ENCODE data around the gene SEMA3B.

The SEMA3B gene

DNA sequence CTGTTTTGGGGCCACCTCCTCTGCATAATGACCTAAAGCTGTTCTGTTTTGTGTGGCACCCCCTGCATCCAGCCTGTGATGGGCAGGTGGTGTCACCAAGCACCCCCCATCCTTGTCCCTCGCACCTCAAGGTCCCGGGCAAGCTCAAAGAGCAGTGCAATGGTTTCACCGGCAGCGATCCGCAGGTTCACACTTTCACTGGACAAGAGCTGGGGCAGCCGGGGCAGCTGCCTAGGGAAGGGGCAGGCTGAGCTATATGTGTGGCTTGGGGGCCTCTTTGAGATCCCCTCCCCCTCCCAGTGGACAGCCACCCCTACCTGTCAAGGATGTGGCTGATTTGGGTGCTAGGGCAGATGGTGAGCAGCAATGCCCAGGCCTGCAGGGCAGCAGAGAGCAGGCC is 20.2 kb downstream of the SEMA3B start:
- TF ChIP-seq ZNF565 (CRISPR knock-in tag; conservative IDR thresholded peaks at IDR 0.05; ENCODE audit: low read depth) (no peak), ZNF70 (CRISPR knock-in tag; IDR thresholded peaks at IDR 0.05) (no peak), GLIS3 (CRISPR knock-in tag; IDR thresholded peaks at IDR 0.05) (no peak), BACH2 (CRISPR knock-in tag; IDR thresholded peaks at IDR 0.05; ENCODE audit: borderline replicate concordance) (no peak), ZC3H10 (CRISPR knock-in tag; IDR thresholded peaks at IDR 0.05) (no peak)
- ATAC-seq, result no peak

DNA sequence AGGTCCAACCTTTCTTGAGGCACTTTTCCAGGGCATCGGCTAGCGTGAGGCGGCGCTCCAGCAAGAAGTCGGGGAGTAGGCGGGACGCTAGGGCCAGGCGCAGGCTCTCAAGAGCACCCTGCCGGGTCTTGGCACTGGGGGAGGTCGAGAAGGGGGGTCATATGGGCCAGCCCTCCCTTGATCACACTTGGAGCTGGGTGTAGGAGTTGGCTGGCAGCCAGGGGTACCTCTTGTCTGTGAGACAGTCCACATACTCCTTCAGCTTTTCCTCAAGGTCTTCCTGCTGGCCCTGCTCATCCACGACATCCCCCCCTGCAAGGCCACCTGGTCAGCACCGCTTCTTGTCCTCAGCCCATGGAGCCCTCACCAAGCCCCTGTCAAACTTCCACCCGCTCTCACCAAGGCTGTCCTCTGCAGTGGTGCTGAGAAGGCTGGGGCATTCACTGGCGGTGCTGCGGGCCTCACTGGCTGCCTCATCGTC is 21.3 kb downstream of the SEMA3B start:
- ATAC-seq, result no peak
- TF ChIP-seq, protein P1, sequence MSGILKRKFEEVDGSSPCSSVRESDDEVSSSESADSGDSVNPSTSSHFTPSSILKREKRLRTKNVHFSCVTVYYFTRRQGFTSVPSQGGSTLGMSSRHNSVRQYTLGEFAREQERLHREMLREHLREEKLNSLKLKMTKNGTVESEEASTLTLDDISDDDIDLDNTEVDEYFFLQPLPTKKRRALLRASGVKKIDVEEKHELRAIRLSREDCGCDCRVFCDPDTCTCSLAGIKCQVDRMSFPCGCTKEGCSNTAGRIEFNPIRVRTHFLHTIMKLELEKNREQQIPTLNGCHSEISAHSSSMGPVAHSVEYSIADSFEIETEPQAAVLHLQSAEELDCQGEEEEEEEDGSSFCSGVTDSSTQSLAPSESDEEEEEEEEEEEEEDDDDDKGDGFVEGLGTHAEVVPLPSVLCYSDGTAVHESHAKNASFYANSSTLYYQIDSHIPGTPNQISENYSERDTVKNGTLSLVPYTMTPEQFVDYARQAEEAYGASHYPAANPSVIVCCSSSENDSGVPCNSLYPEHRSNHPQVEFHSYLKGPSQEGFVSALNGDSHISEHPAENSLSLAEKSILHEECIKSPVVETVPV (CRISPR knock-in tag; IDR thresholded peaks at IDR 0.05), result no peak
- TF ChIP-seq TCF4 (CRISPR knock-in tag; IDR thresholded peaks at IDR 0.05; ENCODE audit: borderline replicate concordance), result no peak
- TF ChIP-seq, protein P2, sequence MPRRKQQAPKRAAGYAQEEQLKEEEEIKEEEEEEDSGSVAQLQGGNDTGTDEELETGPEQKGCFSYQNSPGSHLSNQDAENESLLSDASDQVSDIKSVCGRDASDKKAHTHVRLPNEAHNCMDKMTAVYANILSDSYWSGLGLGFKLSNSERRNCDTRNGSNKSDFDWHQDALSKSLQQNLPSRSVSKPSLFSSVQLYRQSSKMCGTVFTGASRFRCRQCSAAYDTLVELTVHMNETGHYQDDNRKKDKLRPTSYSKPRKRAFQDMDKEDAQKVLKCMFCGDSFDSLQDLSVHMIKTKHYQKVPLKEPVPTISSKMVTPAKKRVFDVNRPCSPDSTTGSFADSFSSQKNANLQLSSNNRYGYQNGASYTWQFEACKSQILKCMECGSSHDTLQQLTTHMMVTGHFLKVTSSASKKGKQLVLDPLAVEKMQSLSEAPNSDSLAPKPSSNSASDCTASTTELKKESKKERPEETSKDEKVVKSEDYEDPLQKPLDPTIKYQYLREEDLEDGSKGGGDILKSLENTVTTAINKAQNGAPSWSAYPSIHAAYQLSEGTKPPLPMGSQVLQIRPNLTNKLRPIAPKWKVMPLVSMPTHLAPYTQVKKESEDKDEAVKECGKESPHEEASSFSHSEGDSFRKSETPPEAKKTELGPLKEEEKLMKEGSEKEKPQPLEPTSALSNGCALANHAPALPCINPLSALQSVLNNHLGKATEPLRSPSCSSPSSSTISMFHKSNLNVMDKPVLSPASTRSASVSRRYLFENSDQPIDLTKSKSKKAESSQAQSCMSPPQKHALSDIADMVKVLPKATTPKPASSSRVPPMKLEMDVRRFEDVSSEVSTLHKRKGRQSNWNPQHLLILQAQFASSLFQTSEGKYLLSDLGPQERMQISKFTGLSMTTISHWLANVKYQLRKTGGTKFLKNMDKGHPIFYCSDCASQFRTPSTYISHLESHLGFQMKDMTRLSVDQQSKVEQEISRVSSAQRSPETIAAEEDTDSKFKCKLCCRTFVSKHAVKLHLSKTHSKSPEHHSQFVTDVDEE (CRISPR knock-in tag; IDR thresholded peaks at IDR 0.05), result no peak
- TF ChIP-seq ZNF565 (CRISPR knock-in tag; conservative IDR thresholded peaks at IDR 0.05; ENCODE audit: low read depth), result no peak
- no peak for TF ChIP-seq ISL1 (CRISPR knock-in tag; IDR thresholded peaks at IDR 0.05)
- TF ChIP-seq ZNF70 (CRISPR knock-in tag; IDR thresholded peaks at IDR 0.05), result no peak
- no peak for TF ChIP-seq TOX (CRISPR knock-in tag; IDR thresholded peaks at IDR 0.05; ENCODE audit: borderline replicate concordance)
- TF ChIP-seq SNAI2 (CRISPR knock-in tag; IDR thresholded peaks at IDR 0.05), result no peak
- TF ChIP-seq PPARA (CRISPR knock-in tag; IDR thresholded peaks at IDR 0.05; ENCODE audit: borderline replicate concordance), result no peak
- no peak for TF ChIP-seq ZFP3 (CRISPR knock-in tag; IDR thresholded peaks at IDR 0.05)

DNA sequence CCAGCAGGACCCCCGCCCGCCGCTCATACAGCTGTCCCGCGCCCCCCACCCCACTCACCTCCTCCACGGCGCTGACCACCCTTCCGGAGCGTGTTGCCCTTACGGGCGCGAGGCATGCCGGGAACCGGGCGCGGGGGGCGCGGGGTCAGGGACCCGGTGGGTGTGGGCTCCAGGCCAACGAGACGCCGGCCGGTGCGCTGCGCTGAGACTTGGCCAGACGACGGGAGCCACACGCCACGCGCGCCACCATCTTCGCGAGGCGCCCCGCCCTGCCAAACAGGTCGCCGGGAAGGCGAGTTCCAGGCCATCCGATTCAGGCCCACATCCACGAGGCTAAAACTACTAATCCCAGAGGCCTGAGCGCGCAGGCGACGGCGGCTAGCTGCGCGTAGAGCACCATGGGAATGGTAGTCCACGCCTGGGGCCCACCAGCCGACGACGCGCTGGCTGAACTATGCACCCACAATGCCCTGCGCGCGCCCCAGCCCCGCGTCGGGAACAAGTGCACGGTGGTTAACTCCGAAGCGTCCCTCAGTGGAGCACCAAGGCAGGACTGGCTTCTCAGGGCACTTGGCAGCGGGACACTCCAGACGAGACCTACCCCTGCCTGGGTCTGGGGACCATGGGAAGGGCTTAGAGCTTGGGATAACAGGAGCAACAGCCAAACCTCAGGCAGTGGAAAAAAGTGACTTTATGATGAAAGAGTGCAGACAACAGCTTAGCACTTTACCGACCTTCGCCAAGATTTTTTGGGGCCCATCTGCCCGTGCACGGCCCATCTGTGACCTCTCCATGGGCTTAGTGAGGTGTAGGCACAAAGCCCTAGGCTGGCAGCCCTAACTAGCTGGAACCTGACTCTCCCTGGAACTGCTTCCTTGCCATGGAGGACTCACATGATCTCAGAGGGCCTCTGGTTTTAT is 23.5 kb downstream of the SEMA3B start, which contains the start of gene IFRD2:
Gene IFRD2, minus strand, starts transcription at position 271 of the 920 bp plus-strand sequence. Its CDS starts 155 bp downstream, at position 116.
- ATAC-seq, result peak; percentile 98
- TF ChIP-seq SNAI2 (CRISPR knock-in tag; IDR thresholded peaks at IDR 0.05) (peak; percentile 94), CSDC2 (CRISPR knock-in tag; IDR thresholded peaks at IDR 0.05) (peak; percentile 93), ZFP30 (CRISPR knock-in tag; IDR thresholded peaks at IDR 0.05) (peak; percentile 48; the same call in 1 of the 2 replicates), ZFP3 (CRISPR knock-in tag; IDR thresholded peaks at IDR 0.05) (peak; percentile 86), ZNF8 (CRISPR knock-in tag; IDR thresholded peaks at IDR 0.05) (peak; percentile 31; the same call in 1 of the 2 replicates), RARB (CRISPR knock-in tag; IDR thresholded peaks at IDR 0.05) (no peak), OSR1 (CRISPR knock-in tag; IDR thresholded peaks at IDR 0.05) (no peak), ZNF70 (CRISPR knock-in tag; IDR thresholded peaks at IDR 0.05) (peak; percentile 59; the same call in 1 of the 2 replicates)
- TF ChIP-seq, protein P3, sequence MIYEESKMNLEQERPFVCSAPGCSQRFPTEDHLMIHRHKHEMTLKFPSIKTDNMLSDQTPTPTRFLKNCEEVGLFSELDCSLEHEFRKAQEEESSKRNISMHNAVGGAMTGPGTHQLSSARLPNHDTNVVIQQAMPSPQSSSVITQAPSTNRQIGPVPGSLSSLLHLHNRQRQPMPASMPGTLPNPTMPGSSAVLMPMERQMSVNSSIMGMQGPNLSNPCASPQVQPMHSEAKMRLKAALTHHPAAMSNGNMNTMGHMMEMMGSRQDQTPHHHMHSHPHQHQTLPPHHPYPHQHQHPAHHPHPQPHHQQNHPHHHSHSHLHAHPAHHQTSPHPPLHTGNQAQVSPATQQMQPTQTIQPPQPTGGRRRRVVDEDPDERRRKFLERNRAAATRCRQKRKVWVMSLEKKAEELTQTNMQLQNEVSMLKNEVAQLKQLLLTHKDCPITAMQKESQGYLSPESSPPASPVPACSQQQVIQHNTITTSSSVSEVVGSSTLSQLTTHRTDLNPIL (CRISPR knock-in tag; IDR thresholded peaks at IDR 0.05; ENCODE audit: low read depth), result no peak
- TF ChIP-seq, protein P2 (CRISPR knock-in tag; IDR thresholded peaks at IDR 0.05), result peak; percentile 99
